Measurements from ENCODE around the gene HEATR5A. TPM values are rescaled to one million over a fixed set of nuclear protein-coding genes. Genes with fewer than 3 reads are reported as not detected.

The HEATR5A gene
- polyA plus RNA-seq, 1 of the 3 experiments (the other 2 are of a cell fraction), result 7.1 TPM

GRCh38 chr14:31300883-31301282 is 119.5 kb downstream of the HEATR5A start:
- no peaks in the 10 kb centered on the region for H3K9me3 ChIP-seq
- no peaks in the 10 kb centered on the region for H3F3A ChIP-seq (replicated peaks; ENCODE audit: insufficient read depth)
- ChIA-PET CTCF (interaction anchor here (0.6 kb wide), 1 partner anchor 32 kb away, joined by 3 read pairs; no protein-coding TSS in a partner anchor), POLR2A (no interaction called here)
- peaks cover 0 to 20% of the 10 kb centered on the region in 2 experiments for H3K36me3 ChIP-seq (replicated peaks in 1 of 2; ENCODE audit: control insufficient read depth in 1 of 2, insufficient read depth in 2 of 2, low read length in 1 of 2)
- WGBS (ENCODE audit: low lambda C conversion rate), result 93% methylated on average over 3 of the region's 3 CpGs
- DNase-seq, result no peak
- H2AFZ ChIP-seq (ENCODE audit: low read depth), result no peak overlapping the region
- H3K27me3 ChIP-seq (ENCODE audit: insufficient read depth), result no peaks in the 10 kb centered on the region
- H3K79me2 ChIP-seq (ENCODE audit: insufficient read depth), result no peaks in the 10 kb centered on the region
- no peak for TF ChIP-seq TEAD4 (IDR thresholded peaks at IDR 0.05; ENCODE audit: borderline replicate concordance, insufficient read depth)
- no peak for TF ChIP-seq USF2 (IDR thresholded peaks at IDR 0.05; ENCODE audit: borderline replicate concordance, low read depth, low read length)
- no peak for TF ChIP-seq CTCF (IDR thresholded peaks at IDR 0.05)
- TF ChIP-seq RFX5 (IDR thresholded peaks at IDR 0.05; ENCODE audit: low read length), result no peak
- TF ChIP-seq FOXM1 (IDR thresholded peaks at IDR 0.05; ENCODE audit: low read depth), result no peak
- no peak for TF ChIP-seq SMC3 (IDR thresholded peaks at IDR 0.05; ENCODE audit: low read depth, low read length)
- no peak for TF ChIP-seq IRF3 (IDR thresholded peaks at IDR 0.05; ENCODE audit: low read depth, low read length)
- TF ChIP-seq, protein P1, sequence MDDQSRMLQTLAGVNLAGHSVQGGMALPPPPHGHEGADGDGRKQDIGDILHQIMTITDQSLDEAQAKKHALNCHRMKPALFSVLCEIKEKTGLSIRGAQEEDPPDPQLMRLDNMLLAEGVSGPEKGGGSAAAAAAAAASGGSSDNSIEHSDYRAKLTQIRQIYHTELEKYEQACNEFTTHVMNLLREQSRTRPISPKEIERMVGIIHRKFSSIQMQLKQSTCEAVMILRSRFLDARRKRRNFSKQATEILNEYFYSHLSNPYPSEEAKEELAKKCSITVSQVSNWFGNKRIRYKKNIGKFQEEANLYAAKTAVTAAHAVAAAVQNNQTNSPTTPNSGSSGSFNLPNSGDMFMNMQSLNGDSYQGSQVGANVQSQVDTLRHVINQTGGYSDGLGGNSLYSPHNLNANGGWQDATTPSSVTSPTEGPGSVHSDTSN (IDR thresholded peaks at IDR 0.05), result no peak
- TF ChIP-seq FOSL2 (IDR thresholded peaks at IDR 0.05; ENCODE audit: borderline replicate concordance, low read depth), result no peak
- no peak for TF ChIP-seq MXI1 (IDR thresholded peaks at IDR 0.05; ENCODE audit: low read depth, low read length)
- no peak for TF ChIP-seq GATA2 (CRISPR knock-in tag; IDR thresholded peaks at IDR 0.05)
- no peak for TF ChIP-seq EP300 (IDR thresholded peaks at IDR 0.05; ENCODE audit: borderline replicate concordance in 1 of 2, low read depth in 1 of 2, low read length in 1 of 2)
- TF ChIP-seq JUND (IDR thresholded peaks at IDR 0.05), result no peak
- no peak for TF ChIP-seq NFIC (IDR thresholded peaks at IDR 0.05; ENCODE audit: borderline replicate concordance)
- TF ChIP-seq FOXJ3 (CRISPR knock-in tag; IDR thresholded peaks at IDR 0.05), result no peak
- no peak for TF ChIP-seq EZH2phosphoT487 (IDR thresholded peaks at IDR 0.05; ENCODE audit: borderline replicate concordance, low read depth)
- TF ChIP-seq YY1 (IDR thresholded peaks at IDR 0.05; ENCODE audit: low read depth), result no peak
- no peak for TF ChIP-seq NRF1 (IDR thresholded peaks at IDR 0.05; ENCODE audit: low read depth, low read length)
- H3K4me1 ChIP-seq (ENCODE audit: control insufficient read depth in 1 of 2, insufficient read depth in 2 of 2, low read depth in 1 of 2, low read length in 1 of 2), result no peaks in the 10 kb centered on the region; a peak in 1 of 4 replicates
- H3K9ac ChIP-seq, result no peak overlapping the region
- no peak overlapping the region for H3K4me2 ChIP-seq
- H4K20me1 ChIP-seq (ENCODE audit: insufficient read depth), result no peaks in the 10 kb centered on the region
- H3K4me3 ChIP-seq (ENCODE audit: low read depth in 2 of 2, low read length in 1 of 2), result no peak overlapping the region
- H3K27ac ChIP-seq (ENCODE audit: low read depth in 2 of 2, low read length in 1 of 2), result no peak overlapping the region
- H3K9me2 ChIP-seq, result no peaks in the 10 kb centered on the region
